GM18502 (cell line): ENCODE results near the gene AEBP2.
"Not testable (repeated sequence)": the region's sequence is repeated elsewhere in the genome, so short reads cannot be mapped to it uniquely, and the experiment has no call there.

Experiments used
- ATAC-seq: cut with Tn5 transposase; IDR thresholded peaks from one replicate; pipeline ENCODE4 v1.9.1; 2021; ENCODE audit warnings: mild to moderate bottlenecking; ENCODE audit not compliant: unreplicated experiment, poor library complexity

The AEBP2 gene, protein sequence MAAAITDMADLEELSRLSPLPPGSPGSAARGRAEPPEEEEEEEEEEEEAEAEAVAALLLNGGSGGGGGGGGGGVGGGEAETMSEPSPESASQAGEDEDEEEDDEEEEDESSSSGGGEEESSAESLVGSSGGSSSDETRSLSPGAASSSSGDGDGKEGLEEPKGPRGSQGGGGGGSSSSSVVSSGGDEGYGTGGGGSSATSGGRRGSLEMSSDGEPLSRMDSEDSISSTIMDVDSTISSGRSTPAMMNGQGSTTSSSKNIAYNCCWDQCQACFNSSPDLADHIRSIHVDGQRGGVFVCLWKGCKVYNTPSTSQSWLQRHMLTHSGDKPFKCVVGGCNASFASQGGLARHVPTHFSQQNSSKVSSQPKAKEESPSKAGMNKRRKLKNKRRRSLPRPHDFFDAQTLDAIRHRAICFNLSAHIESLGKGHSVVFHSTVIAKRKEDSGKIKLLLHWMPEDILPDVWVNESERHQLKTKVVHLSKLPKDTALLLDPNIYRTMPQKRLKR

DNA sequence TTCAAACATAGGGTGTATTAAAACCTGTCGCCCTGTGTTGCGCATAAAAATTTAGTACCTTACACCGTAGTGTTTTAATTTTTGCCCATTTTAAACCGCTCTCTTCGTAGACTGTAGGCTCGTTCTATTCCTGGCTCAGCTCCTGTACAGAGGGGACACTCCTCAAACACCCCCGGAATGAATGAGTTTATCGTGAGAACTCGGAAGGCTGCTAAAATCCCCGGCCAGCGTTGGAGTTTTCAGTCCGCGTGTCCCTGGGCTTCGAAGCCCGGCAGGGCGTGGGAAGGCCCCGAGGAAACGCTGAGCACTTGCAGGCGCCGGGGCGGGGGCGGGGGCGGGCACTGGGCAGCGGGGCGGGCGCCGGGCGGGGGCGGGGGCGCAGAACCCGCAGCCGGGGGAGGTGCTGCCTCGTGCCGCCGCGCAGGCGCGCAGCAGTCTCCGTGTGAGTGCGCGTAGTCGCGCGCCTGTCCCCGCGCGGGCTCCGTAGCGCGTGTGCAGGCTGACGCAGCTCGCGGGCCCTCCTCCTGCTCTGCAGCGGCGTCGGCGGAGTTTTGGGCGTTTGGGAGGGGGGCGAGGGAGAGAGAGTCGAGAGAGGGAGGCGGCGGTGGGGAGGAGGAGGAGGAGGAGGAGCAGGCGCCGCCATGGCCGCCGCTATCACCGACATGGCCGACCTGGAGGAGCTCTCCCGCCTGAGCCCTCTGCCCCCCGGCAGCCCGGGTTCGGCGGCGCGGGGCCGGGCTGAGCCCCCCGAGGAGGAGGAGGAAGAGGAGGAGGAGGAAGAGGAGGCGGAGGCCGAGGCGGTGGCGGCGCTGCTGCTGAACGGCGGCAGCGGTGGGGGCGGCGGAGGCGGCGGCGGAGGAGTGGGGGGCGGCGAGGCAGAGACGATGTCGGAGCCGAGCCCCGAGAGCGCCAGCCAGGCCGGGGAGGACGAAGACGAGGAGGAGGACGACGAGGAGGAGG is at the start of gene AEBP2:
Gene AEBP2, plus strand, starts transcription at position 434 of the 960 bp plus-strand sequence. Its CDS starts 208 bp downstream, at position 642.
- peak; percentile 82 for ATAC-seq

DNA sequence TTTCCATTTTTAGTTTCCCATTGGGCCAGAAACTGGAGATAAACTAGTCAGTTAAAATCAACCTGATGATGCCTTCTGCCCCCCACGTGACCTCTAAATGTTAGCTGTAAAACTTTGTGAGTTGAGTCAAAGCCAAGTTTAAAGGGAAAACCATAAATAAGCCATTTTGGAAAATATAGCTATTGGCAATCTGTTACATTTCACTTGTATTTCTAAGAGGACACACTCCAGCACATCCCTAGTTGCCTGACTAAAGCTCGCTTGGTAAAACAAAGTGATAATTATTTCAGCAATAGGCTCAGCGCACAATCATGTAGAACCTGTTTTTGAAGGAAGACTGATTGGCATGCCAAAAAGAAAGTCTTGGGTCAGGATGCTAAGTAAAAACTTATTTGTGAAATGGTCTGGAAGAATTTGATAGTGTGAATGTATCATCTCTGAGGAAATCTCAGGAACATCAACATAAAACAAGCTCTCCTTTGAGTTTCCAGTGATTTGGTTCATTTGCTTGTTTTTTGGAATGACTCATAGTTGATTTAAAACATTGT is 49.2 kb upstream of the AEBP2 start:
- no peak for ATAC-seq

DNA sequence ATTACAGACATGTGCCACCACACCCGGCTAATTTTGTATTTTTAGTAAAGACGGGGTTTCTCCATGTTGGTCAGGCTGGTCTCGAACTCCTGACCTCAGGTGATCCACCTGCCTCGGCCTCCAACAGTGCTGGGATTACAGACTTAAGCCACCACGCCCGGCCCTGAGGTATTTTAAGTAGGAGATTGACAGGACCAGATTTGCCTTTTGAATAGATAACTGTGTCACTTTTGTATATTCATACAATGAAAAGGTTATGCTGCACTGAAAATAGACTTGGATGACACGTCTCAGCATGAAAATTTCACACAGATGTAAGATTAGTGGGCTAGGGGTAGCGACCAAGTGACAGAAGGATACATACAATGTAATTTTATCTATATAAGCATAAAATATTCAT is 46.6 kb upstream of the AEBP2 start:
- not testable (repeated sequence) for ATAC-seq

DNA sequence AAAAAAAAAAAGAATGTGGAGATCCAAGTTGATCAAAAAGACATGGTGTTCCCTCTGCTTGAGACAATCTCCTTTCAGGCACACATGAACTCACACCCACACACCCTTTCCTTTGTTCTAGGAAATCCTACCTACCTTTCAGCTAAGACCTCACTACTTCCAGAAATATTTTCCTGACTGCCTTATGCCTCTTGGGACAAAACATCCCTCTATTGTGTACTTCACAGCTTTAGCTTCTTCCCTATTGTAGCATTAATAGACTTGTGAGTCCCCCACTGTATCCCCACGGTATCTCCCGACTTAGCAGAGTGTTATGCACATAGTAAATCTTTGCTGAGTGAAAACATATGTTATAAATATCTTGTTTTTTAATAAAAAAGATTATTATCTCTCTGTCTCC is 44.9 kb upstream of the AEBP2 start:
- ATAC-seq: no peak

DNA sequence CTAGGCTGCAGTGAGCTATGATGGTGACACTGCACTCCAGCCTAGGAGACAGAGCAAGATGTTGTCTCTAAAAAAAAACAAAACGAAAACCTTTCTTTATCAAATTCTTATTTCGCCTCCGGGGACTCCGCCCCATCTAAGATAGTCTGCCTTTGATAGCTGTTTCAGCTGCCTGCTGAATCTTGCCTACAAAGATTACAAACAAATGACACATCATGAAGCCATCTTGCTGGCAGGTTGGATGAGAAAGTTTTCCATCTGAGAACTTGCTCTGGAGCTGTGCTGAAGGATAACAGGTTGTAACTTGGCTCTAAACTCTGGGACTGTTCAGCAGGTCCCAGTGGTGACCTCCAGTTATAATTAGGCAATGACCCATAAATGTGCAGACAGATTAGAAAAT is 41.8 kb upstream of the AEBP2 start:
- ATAC-seq: no peak

DNA sequence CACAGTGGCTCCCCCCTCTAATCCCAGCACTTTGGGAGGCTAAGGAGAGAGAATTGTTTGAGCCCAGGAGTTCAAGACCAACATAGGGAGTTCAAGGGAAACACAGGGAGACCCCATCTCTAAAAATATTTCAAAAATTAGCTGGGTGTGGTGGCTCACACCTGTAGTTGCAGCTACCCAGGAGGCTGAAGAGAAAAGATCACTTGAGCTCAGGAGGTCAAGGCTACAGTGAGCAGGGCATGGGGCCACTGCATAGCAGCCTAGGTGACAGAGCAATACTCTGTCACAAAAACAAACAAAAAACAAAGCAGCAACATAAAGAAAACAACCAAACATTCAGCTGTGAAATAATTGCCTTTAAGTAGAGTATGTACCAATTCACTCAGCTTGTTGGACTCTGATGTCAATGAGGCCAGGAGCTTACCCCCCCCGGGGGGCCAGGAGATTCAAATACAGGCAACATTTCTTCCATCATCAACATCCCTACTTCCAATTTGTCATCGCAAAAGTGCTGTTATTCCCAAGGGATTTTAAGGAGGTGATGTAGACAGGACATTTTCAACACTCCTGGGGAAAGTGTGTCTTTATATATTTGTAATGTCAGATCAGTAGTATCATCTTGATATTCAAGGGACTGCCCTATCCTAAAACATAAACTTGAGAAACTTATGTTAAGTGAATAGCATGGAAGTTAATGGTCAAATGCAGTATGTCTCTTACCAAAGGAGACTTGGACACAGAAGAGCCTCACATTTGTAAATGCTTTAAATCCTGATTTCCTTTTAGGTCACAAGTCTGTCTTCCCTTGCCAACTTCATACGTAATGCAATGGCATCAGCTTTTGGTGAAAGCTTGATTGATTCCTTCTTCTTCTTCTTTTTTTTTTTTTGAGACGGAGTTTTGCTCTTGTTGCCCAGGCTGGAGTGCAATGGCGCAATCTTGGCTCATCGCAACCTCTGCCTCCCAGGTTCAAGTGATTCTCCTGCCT is 40.6 kb upstream of the AEBP2 start:
- ATAC-seq: no peak

DNA sequence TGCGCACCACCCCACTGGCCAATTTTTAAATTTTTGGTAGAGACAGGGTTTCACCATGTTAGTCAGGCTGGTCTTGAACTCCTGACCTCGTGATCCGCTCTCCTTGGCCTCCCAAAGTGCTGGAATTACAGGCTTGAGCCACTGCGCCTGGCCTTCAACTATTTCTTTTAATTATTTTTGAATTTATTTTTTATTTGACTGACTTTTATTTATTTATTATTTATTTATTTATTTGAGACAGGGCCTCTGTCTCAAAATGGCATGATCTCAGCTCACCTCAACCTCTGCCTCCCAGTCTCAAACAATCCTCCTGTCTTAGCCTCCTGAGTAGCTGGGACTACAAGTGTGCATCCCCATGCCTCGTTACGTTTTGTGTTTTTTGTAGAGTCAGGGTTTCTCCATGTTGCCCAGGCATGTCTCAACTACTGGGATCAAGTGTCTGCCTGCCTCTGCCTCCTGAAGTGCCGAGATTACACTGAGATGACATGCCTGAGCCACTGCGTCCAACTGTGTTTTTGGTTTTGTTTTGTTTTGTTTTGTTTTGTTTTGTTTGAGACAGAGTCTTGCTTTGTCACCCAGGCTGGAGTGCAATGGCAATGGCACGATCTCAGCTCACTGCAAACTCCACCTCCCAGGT is 38.5 kb upstream of the AEBP2 start:
- not testable (repeated sequence) for ATAC-seq

DNA sequence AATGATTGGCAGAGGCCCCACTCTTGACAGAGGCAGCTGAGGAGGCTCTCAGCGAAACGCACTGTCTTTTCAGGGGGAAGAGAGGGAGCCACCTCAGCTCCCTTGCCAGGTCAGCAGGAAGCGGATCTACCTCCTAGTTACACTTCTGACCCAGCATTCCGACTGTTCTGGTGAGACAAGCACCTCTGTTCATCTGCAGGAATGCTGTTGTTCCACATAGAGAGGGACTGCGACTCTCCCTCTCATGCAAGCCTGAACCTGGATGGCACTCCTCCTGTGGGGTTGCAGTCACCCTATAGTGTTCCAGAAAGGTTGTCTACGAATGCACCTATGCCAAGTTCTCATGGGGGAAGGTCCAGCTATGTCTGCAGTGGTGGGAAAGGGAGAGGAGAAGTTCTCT is 37.1 kb upstream of the AEBP2 start:
- ATAC-seq: no peak

DNA sequence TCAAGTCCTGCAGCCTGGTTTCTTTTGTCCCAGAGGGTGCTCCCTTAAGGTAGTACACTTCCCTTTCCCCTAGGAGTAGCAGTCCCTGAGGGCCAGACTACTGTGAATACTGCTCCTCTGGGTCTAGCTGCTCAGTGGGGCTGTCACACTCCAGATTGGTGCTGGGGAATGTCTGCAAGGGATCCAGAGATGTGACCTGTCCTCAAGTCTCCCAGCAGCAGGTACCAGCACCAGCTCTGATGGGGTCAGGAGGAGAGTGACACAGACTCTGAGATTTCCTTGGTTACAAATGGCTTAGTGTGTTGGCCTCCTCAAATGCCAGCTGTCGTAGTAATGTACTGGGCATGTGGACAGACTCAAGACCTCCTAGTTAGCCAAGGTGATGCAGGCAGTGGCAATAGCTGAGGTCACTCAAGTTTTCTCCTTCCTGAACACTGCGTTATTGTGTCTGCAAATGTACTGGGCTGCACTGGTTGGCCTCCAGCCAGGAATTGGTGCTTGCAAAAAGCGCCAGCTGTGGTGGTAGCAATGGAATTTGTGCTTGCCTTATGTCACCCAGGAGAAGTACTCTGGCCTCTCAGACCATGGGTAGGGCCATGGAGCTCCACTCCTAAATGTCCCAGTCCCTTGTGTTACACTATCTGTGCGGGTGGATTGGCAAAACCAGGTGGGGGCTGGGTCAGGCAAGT is 36.4 kb upstream of the AEBP2 start:
- ATAC-seq: no peak

DNA sequence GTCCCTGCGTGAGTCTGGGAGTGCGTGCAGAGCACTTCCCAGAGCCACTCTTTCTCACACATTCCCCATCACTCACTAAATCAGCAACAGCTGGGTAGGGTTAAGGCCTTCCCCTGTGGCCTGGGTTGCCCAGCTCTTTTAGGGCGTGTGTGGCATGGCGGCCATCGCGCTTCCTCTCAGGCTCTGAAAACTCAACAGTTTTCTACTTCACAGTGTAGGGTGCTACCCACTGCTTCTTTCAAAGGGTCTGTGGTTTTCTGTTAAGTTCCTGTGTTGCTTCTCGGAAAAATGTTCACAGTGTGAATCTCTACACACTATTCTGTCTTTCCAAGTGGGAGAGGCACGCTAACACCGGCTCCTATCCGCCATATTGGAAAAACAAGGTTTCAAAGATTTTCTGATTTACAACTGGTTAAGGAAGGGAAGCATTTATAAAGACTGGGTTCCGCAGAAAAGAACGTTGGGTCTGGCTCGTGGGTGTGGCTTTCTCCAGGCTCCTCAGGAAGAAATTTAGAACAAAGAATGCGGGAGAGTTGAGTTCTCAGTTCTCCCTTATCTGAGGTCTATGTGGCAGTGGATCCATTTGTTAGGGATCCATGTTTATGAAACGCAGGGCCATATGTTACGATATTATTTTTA is 34.9 kb upstream of the AEBP2 start:
- ATAC-seq: no peak

DNA sequence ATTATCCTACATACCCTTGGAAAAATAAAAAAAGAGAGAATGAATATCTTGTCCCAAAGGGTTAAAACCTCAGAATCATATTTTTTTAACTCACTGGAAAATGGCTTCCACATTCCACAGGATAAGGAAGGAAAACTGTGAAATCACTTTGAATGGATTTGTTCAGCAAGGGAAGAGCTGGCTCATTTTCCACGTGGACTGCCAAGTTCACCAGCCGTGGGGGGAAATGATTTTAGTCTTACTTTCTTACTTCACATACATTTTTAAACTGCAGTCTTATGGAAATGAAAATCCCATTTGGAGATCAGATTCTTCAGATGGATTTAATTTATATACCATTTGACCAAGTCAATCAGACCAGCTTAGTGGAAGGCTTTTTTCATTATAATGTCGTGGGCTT is 29.9 kb upstream of the AEBP2 start:
- no peak for ATAC-seq

DNA sequence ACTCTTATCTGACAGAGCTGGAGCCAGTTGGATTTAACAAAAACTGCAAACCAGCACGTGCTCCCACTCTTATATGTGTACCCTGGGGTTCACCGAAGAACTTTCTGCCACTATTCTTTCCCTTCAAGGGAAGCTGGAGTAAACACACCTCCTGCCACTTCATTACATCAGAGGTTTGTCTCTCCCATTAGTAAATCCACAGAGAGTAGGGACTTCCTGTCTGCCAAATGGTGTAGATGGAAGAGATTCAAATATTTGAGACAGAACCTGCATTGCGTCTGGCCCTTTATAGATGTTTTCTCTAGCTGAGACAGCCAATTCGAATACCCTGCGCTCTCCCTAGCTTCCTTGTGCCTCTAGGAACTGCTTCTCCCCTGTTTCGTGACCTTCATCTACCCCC is 29.1 kb upstream of the AEBP2 start:
- ATAC-seq: no peak

DNA sequence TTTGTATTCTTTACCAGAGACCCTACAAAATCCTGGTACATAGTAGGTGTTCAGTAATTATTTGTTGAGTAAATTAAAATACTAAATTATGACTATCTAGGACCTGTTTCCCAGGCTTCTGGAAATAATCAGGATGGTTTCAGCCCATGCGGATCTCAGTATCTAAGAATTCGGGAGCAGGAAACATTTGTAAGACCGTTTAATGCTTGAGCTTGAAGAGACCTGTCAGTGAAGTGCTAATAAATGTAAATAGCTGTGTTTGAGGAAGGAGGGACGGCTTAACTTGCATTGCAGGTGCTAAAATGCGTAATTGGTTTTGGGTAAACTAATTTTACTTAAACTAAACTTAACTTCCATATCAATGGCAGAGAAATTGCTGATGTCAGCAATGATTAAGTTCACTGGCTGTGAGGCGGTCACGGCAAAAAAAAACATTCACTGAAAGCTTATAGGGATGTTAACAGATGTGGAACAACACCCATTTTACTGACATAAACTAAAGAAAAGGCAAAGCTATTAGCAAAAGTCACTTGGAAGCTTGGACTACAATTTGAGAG is 28.6 kb upstream of the AEBP2 start:
- ATAC-seq: no peak

DNA sequence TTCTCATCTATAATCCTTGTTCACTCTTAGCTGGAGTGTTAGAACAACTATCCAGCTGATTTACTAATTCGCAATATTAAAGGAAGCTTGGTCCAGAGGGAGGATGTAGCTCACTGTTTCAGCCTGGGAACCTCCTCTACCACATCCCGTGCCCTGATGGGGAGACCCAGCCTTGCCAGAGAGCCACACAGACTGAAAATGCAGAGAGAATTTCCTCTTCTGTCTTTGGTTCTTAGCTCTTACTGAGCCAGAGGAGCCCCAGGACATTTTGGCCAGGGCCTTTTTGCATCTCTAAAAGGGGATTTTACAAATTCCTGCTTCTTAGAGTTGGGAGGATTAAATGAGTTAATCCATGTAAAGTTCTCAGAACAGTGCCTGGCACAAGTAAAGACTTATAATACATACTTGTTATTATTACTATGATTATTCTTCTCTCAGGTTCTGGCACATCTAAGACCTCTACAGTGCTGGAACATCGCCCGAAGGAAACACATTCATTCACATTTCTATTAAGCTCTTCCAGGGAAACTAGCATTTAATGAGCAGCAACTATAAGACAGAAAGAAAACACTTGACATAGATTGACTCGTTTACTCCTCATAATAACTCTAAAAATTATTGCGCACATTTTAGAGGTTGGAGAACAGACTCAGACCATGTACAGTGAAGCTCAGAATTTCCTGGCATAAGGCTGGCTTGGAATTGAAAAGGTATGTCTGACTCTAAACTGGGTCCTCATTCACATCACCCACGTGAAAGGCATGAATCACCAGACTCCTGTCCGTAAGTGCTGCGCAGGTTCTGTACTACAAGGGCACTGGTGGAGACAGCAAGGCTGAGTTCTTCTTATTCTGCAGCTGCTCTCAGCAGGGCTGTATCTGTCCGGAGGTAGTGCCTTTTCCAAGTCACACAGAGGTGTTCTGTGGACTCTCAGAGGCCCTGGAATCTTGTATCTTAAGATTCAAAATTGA is 27.8 kb upstream of the AEBP2 start:
- ATAC-seq: no peak

DNA sequence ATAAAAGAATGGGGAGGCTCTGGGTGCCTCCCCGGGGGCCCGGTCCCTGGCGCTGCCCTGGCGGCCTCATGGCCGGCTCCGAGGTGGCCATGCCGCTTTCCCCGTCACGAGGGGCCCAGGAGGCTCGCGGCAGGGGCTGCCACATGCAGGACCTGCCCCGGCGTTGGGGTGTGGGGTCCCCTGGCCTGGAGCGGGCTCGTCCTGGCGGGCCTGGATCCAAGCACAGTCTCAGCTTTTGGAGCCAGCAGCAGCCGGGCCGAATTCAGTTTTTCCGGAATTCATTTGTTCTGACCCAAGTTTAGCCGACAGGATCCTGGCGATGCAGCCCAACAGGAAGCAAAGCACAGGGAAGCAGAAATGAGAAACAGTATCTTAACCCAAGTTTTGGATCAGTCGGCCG is 26.4 kb upstream of the AEBP2 start:
- ATAC-seq: no peak

DNA sequence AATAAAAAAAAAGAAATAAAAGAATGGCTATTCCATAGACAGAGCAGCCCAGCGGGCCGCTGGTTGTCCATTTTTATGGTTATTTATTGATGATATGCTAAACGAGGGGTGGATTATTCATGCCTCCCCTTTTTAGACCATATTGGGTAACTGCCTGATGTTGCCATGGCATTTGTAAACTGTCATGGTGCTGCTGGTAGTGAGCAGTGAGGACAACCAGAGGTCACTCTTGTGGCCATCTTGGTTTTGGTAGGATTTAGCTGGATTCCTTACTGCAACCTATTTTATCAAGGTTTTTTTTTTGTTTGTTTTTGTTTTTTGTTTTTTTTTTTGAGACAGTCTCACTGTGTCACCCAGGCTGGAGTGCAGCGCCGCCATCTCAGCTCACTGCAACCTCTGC is 25.7 kb upstream of the AEBP2 start:
- ATAC-seq: not testable (repeated sequence)

DNA sequence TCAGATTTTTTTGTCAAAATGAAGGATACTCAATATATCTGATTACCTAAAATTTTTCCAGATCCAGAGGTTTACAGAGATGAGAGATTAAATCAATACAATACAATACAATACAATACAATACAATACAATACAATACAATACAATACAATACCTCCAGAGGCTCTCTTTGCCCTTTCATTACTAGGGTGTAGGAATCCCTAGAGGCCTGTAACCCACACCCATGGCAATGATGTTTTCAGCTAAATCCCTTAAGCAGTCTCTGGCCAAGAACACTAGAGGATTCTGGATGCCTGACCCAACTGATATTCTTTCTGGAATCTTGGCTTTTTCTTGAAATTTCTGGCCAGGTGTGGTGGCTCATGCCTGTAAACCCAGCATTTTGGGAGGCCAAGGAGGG is 23.7 kb upstream of the AEBP2 start:
- no peak for ATAC-seq
